Hematopoietic multipotent progenitor cell treated with erythropoietin and hydrocortisone succinate and interleukin-3 and kit ligand, for 17 days (in vitro differentiated cells): ENCODE data around the gene PPEF1.

ENCODE experiments used
- DNase-seq: peaks from one replicate; pipeline ENCODE4 v3.0.0-alpha.2; 2015; ENCODE audit warnings: low spot score

Gene PPEF1, protein sequence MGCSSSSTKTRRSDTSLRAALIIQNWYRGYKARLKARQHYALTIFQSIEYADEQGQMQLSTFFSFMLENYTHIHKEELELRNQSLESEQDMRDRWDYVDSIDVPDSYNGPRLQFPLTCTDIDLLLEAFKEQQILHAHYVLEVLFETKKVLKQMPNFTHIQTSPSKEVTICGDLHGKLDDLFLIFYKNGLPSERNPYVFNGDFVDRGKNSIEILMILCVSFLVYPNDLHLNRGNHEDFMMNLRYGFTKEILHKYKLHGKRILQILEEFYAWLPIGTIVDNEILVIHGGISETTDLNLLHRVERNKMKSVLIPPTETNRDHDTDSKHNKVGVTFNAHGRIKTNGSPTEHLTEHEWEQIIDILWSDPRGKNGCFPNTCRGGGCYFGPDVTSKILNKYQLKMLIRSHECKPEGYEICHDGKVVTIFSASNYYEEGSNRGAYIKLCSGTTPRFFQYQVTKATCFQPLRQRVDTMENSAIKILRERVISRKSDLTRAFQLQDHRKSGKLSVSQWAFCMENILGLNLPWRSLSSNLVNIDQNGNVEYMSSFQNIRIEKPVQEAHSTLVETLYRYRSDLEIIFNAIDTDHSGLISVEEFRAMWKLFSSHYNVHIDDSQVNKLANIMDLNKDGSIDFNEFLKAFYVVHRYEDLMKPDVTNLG

DNA sequence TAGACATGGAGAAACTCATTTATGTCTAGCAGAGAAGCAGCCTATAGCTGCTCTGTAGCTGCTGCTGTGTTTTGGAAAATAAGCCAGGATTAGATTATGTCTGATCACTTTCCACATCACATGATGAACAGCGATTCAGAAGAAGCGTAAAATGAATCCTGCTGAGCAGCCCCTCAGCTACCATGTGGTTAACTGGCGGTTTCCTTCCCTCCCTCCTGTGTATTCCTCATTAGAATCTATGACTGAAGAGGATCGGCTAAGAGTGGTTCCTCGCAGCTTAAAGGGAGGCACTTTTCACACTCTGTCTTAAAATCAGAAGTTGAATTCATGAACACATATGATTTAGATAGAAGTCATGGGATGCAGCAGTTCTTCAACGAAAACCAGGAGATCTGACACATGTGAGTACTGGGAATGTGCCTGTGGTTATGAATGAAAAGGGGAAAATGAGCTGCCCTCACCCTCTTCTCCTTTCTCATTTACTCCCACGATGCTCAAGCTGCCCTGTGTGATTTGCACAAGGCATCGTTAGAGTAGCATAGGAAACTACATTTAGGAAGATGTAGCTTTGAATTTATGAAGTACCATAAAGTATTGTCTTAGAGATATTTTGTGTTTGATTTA lies at the start of gene PPEF1:
PPEF1 (plus strand) TSS at position 220 of the 624 bp plus-strand sequence; CDS start at position 356, 136 bp downstream.
- no peak for DNase-seq

DNA sequence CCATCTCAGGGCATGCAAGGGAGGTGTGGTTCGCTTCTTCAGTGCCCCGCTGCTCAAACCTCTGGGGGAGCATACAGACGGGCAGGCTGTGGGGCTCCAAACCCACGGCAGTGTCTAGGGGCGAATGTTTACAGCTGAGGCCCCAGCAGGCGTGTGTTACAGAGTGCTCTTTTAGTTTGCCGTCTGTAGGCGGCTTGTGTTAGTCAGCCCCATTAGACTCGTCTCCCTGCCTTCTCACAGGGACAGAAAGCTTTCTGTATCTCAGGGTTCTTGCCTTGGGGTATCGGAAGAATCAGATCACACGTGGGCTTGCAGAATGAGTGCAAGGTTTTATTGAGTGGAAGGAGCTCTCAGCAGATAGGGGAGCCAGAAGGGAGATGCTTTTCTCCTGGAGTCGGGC lies 46.2 kb upstream of the PPEF1 start:
- DNase-seq = no peak

DNA sequence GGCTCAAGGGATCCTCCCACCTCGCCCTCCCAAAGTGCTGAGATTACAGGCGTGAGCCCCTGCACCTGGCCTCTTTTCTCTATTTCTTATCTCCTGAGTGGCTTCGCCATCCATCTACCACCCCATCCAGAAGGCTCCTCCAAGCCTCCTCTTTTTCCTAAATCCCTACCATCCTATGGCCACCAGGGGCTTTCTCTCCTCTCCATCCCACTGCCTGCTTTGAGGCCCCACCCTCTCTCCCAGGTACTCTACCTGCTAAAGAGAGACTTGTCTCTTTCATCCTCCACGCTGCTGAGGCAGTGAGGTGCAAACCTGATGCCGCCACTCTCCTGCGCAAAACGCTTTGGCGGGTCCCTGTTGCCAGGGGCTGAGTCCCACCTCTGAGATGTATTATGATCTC lies 42.5 kb upstream of the PPEF1 start:
- no peak for DNase-seq

DNA sequence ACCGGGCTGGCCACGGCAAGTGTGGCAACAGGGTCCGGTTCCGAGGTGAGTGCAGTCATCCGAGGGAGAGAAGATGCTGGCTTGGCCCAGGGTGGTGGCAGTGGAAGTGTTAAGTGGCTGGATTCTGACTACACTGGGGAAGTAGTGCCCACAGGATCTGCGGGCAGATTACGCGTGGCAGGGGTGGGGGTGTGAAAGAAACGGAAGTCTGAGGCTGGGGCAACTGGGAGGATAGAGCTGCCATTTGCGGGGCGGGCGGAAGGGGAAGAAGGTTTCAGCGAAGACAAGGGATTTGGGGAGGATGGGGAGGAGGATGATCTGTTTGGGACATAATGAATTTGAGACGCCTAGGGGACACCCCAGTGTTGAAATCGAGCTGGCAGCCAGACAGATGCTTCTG lies 40.8 kb upstream of the PPEF1 start:
- no peak for DNase-seq

DNA sequence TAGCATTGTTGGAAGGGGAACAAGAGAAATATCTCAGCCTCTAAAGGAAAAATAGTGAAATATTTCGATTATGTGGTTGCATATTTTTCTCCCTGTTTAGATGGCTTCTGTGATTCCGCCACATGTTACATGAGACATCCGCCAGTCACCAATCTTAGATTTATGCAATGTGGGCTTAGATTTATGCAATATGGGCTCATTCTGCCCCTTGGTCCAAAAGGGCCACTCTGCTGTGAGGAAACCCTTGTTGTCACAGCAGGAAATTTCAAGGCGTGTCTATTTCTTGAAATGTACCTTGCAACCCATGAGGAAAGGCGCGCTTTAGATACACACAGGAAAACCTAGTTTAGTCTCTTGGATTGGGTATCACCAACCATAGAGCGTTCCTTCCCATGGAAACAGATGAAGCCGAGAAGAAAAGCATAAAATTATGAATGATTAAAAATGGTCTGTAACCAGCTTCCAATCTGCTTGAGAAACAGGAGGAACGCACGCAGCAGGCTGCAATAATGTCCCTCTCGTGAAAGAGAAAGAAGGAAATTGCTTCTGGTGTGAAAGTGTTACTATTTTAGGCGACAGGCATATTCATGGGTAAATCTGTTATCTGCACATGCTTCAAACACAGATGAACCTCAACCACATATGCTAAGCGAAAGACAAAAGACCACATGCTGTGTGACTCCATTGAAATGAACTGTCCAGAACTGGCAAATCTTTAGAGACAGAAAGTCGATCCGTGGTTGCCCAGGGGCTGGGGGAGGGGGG lies 39.2 kb upstream of the PPEF1 start:
- no peak for DNase-seq

DNA sequence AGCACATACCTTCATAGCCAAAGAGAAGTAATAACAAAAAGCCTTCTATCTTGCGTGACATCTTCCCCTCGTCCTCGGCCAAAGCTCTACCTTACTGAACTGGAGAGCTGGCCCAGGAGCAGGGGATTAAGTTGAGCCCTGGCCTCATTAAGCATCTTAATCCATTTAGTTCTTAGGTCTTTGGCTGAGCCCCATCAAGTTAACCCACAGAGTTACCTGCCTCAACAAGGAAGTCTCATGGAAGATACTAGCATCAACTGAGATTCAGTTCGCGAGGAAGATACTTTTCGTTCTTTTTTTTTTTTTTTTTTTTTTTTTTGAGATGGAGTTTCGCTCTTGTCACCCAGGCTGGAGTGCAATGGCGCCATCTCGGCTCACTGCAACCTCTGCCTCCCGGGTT lies 35.4 kb upstream of the PPEF1 start, which contains the start of gene RS1:
RS1 (minus strand) TSS at position 101 of the 400 bp plus-strand sequence; CDS start at position 61, 40 bp downstream.
- DNase-seq = no peak

DNA sequence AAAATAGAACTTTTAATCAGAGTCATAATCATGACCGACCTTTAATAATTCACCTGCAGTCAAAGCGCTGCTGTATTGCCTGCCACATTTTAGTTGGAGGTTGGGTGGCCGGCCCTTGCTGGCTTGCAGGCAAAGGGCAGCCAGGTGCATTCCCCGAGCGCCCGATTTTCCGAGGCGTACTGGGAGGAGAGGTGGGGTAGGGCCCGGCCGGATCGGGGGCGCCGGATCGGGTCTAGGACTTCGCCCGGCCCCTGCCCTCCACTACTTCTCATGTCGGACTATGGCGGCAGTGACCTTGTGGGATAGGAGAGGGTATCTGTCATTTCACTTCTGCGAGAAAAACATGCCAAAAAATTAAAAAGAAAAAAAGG lies 33.0 kb upstream of the PPEF1 start:
- no peak for DNase-seq

DNA sequence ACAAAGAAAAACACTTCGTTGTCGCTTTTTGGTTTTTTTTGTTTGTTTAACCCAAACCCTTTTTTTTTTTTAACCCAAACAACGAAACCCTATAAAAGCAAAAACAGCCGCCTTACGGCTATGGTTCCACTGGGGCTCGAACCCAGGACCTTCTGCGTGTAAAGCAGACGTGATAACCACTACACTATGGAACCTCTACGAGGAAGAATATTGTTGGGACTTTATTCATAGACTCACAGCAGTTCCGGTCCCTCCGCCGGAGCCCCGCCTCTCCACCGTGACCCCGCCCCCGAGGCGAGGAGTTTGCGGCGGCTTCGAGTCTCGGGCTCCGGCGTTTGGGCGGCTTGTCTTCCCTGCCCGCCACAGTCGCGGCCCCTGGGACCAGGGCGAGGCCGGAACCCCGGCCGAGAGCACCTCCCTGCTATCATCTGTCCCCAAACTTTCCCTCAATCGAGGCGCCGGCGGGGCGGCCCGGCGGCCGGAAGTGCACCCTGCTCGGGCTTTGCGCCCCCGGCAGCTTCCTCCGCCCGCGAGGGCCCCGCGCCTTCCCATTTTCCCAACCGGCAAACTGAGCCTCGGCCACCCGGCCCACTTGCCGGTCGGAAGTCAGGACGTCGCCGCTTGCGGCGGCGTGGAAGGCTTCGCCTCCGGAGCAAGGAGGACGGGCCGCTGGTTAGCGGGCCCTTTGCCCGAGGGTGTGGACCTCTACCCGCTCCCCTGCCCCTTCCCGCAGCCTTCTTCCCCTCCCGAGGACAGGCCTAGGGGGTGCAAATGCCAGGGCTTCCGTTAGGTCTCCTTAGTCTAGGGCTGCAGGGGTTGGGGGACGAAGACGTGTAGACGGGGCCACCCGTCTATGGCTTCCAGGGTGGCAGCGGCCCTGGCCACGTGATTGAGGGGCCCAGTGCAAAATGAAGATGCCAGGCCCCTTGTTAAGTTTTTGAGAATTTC lies 32.4 kb upstream of the PPEF1 start:
- peak; percentile 81 for DNase-seq

DNA sequence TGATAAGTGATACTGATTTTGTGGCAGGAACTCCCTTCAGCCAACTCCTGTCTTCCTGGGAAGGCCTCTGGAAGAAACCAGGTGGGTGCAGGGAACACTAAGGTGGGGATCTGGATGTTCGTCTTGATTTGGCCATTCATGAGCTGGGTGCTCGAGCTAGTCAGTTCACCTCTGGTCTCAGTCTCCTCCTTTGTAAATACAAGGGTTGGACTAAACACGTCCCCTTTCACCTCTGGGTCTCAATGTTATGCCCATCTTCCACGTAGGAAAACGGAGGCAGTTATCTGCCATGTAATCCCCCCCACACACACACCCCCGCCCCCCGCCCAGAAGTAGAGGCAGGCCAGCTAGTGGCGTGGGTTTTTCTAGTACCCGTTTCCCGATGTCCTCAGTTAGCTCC lies 31.4 kb upstream of the PPEF1 start:
- DNase-seq = no peak

DNA sequence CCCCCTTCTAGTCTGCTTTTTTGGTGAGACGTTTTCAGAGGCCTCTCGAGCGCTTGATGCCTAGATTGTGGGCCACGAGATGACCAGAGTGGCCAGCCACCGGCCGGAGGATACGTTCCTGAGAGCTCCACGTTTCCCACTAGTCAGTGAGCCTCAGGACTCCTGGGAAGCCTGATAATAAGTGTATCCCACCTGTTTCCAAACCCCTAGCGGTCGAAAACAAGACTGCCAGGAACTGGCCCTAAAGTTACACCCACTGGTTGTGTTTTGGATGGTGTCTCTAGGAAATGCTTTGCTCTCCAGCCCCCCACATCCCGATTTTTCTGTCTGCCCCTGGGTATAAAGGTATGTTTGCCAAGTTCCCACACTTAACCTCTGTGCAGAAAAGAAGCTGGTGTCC lies 31.0 kb upstream of the PPEF1 start:
- no peak for DNase-seq

DNA sequence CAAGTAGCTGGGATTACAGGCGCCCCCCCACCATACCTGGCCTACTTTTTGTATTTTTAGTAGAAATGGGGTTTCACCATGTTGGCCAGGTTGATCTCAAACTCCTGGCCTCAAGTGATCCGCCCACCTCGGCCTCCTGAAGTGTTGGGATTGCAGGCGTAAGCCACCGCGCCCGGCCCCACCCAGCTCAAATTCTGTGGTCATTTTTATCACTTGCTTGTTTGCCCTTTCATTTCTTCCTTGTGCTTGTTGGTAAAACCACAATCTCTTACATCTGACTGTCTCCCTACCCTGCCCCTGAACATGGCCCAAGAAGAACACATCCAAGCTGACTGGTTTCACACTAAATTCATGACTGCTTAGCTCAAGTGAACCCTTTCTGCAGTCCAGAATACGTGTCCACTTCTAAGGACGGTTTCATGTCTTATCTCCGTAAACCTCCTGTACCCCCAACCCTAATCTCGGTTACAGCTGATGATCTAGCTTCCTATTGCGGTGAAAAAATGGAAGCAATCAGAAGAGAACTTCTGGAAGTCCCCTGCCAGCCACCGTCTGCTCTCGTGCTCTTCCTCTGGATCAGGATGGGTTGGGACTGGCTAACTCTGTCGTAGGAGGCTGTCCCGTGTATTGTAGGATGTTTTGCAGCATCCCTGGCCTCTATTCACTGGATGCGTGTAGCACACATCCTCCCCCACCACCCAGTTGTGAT lies 30.1 kb upstream of the PPEF1 start:
- no peak for DNase-seq

DNA sequence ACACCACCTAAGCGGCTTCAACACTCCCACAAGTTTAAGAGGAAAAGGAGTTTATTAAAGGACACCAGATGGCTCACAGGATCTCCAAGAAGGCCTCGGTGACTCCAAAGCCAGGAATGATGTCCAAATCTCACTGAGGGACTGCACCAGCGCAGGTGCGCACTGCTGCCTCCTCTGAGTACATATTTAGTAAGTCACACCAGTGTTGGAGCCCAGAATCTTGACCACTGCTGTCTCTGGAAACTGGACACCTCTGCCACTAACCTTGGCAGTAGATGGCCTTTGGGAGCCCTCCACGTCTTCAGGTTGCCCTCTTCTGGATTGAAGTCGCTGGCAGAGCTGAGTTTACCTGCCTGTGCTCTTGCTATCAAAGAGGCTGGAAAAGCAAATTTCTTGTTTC lies 25.4 kb upstream of the PPEF1 start:
- DNase-seq = no peak

DNA sequence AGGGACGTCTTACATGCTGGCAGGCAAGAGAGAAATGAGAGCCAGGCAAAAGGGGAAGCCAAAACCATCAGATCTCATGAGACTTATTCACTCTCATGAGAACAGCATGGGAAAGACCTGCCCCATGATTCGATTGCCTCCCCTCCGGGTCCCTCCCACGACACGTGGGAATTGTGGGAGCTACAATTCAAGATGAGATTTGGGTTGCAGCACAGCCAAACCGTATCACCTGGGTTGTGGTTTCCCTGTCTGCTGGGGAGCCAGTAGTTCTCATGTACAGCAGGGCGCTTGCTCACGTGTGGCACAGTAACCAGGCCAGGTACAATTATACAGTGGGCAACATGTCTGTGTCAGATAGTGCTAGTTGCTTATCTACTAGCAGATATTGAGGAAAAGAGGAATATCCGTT lies 24.5 kb upstream of the PPEF1 start:
- no peak for DNase-seq

DNA sequence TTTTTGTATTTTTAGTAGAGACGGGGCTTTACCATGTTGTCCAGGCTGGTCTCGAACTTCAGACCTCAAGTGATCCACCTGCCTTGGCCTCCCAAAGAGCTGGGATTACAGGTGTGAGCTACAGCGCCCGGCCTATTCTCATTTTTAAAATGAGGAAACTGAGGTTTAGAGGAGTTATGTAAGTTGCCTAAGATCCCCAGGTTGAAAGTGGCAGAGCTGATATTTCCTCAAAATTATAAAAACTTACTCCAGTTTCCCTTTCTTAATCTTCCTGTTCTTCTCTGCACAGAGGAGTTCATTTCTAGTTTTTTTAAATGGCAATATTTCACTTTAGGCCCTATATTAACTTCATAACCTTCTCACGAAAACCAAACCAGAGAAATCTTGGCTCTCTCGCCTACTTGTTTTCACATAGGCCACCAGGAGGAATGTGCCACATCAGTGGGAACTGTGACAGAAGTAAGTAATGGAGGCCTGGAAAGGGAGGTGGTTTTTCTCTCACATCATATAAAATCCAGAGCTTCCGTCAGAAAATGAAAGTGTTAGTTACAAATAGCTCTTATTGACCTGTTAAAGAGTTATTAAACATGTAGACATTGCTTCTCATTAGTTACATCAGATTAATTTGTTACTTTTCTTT lies 19.5 kb upstream of the PPEF1 start:
- DNase-seq = no peak

DNA sequence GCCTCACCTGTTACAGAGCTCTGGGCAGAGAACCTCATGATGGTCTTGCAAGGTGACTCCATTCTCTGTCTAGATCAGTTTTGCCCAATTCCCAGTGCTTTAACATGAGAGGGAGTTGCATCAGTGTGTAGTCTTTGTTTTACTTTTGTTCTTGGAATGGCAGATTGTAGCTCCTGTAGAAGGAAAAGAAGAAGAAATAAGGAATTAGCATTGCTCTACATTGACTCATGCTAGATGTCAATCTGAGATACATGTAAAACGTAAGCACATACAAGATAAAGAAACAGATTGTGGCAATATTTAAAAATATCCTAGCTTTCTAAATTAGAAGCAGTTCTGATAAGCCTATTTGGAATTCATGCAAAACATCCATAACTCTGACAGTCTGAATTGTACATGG lies 16.0 kb upstream of the PPEF1 start:
- no peak for DNase-seq

DNA sequence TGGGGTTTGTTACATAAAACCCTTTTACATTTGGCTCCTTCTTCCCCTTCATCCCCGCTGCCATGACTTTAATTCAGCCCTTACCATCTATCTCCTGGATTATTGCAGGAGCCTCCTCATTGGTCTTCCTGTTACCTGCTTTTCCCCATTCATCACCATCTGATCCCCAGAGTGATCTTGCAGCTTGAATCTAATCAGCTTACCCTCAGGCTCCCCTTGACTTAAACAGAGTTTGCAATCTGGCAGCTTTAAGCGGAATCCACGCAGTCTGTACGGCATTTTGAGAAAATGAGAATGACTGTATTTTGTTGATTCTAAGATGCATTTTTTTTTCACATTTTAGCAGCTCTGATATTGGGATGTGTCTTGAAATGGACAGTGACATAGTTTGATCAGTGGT lies 14.9 kb upstream of the PPEF1 start:
- no peak for DNase-seq

DNA sequence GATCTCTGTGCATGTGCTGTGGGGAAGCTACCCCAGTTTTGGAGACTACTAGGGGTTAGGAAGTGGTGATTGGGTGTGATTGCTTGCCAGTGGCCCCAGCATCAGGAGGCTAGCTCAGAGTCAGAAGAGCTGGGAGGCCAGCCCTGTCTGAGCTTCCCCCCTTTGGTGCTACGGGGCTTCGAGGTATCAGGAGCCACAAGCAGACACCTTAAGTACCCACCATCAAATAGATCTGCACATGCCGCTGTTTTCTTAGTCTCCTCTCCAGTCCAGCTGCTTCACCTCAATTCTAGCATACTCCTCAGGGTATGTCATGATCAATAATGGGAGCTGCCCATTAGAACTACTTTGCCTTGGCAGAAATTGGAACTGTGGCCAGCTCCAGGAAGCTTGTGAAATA lies 10.8 kb upstream of the PPEF1 start:
- DNase-seq = no peak

DNA sequence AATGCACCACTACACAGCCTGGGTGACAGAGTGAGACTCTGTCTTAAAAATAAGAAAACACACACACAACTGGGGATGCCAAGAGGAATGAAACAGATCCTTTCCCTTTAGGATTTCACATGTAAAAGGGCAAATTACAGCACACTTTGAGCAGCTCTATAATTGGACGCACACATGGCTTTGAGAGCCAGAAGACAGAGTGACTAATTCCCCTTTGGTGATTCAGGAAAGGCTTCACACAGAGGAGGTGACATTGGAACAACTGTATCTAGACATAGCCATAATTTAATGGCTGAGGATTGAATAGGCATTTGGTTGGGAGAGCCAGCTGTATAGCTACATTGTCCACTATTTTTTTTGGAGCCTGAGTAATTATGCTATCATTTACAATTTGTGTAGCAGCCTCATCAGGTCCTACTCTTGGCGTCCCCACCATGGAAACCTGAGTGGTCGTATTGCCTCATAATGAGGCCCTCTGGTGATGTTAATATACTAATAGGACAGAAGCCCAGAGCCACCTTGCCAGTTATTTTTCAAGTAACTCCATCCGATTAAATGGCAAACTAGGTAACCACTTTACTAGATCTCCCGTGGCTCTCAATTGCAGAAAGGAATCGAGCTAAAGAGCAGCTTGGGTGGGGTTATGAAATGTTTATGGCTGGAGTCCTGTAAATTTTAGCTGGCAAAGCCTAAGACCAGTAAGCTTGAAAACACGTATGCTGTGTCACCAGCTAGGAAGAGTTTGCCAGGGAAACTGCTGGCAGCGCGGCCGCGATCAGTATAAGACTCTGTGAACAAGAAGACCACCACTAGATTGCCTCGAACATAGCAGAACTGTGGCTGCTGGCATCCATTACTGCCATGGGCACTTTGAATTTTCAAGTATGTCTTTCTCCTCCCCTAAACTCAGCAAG lies 8.5 kb upstream of the PPEF1 start:
- DNase-seq = no peak
